HEK293 (cell line): ENCODE data around the gene KRT5.

Source experiments
- CTCF ChIA-PET: fragments of 350-600 bp; formaldehyde crosslinking; extraction: SDS; loops from one replicate; lab custom pipeline; 2021; ENCODE audit warnings: antibody characterized with exemption; lab: Yijun Ruan, JAX
- POLR2A ChIA-PET: fragments of 300-600 bp; formaldehyde crosslinking; extraction: SDS; loops from one replicate; lab custom pipeline; 2020; ENCODE audit warnings: antibody characterized with exemption, inconsistent platforms; lab: Yijun Ruan, JAX
- H3K27ac ChIP-seq: fragments of 200-500 bp; sonication (Bioruptor generic); 2 replicates; pipeline ENCODE4 v1.5.1; 2014; ENCODE audit warnings: low read depth, low read length, control low read depth, inconsistent platforms; ENCODE audit errors: extremely low read depth
- H3K36me3 ChIP-seq, 2 experiments: fragments of 200-500 bp in 1 of 2; sonication (Bioruptor generic) in 1 of 2; 1 replicate in 1 of 2; 2 replicates in 1 of 2; pipeline ENCODE4 v1.5.1; 2014 to 2017; ENCODE audit warnings: inconsistent platforms in 2 of 2, low read length in 2 of 2; ENCODE audit not compliant: control insufficient read depth in 2 of 2, insufficient read depth in 1 of 2
- H3K4me1 ChIP-seq: fragments of 200-500 bp; sonication (Bioruptor generic); 2 replicates; pipeline ENCODE4 v1.5.1; 2014; ENCODE audit warnings: mild to moderate bottlenecking, low read length, inconsistent platforms; ENCODE audit not compliant: control insufficient read depth, insufficient read depth
- H3K4me3 ChIP-seq: 2 replicates; pipeline ENCODE4 v1.5.1; 2011; ENCODE audit warnings: low read depth, mild to moderate bottlenecking, control low read depth, low read length, moderate library complexity
- H3K9me3 ChIP-seq: fragments of 200-500 bp; sonication (Bioruptor generic); 2 replicates; pipeline ENCODE4 v1.5.1; 2014; ENCODE audit warnings: low read depth, low read length, inconsistent platforms; ENCODE audit not compliant: control insufficient read depth, insufficient read depth
- BCL6B ChIP-seq: fragments of 450-650 bp; formaldehyde crosslinking; IDR thresholded peaks from 2 replicates; pipeline ENCODE4 v1.5.1; 2017; ENCODE audit warnings: missing biosample characterization, missing genetic modification characterization
- GLI2 ChIP-seq: fragments of 450-650 bp; formaldehyde crosslinking; IDR thresholded peaks from 2 replicates; pipeline ENCODE4; 2017; ENCODE audit warnings: missing biosample characterization, missing genetic modification characterization, low read depth, borderline replicate concordance
- HOXA7 ChIP-seq: sonication (generic); formaldehyde crosslinking; IDR thresholded peaks from 2 replicates; pipeline ENCODE4 v1.8.1; 2022; ENCODE audit warnings: missing genetic modification reagents, borderline replicate concordance
- INSM2 ChIP-seq: fragments of 450-650 bp; formaldehyde crosslinking; IDR thresholded peaks from 2 replicates; pipeline ENCODE4 v1.5.1; 2016; ENCODE audit warnings: missing biosample characterization, missing genetic modification characterization
- KLF1 ChIP-seq: fragments of 450-650 bp; formaldehyde crosslinking; IDR thresholded peaks from 2 replicates; pipeline ENCODE4 v1.5.1; 2016; ENCODE audit warnings: missing biosample characterization, missing genetic modification characterization
- KLF9 ChIP-seq: fragments of 450-650 bp; formaldehyde crosslinking; IDR thresholded peaks from 2 replicates; pipeline ENCODE4 v1.5.1; 2016; ENCODE audit warnings: missing biosample characterization, missing genetic modification characterization, low read depth
- TRIM28 ChIP-seq: IDR thresholded peaks from 2 replicates; pipeline ENCODE4 v1.6.1; 2011; ENCODE audit warnings: low read length, control low read depth, borderline replicate concordance
- ZBTB1 ChIP-seq: fragments of 450-650 bp; formaldehyde crosslinking; IDR thresholded peaks from 2 replicates; pipeline ENCODE4 v1.5.1; 2016; ENCODE audit warnings: missing biosample characterization, missing genetic modification characterization
- ZNF132 ChIP-seq: fragments of 450-650 bp; formaldehyde crosslinking; IDR thresholded peaks from 2 replicates; pipeline ENCODE4 v1.5.1; 2017; ENCODE audit warnings: missing biosample characterization, missing genetic modification characterization, borderline replicate concordance
- ZNF174 ChIP-seq: fragments of 450-650 bp; formaldehyde crosslinking; IDR thresholded peaks from 2 replicates; pipeline ENCODE4 v1.5.0; 2017; ENCODE audit warnings: missing biosample characterization, mild to moderate bottlenecking, missing genetic modification characterization
- ZNF266 ChIP-seq: fragments of 450-650 bp; formaldehyde crosslinking; IDR thresholded peaks from 2 replicates; pipeline ENCODE4 v1.5.1; 2016; ENCODE audit warnings: missing biosample characterization, missing genetic modification characterization, low read depth
- ZNF274 ChIP-seq, 2 experiments: fragments of 200-500 bp in 1 of 2; fragments of 450-650 bp in 1 of 2; sonication (Bioruptor generic) in 1 of 2; formaldehyde crosslinking in 1 of 2; IDR thresholded peaks; 2 replicates each; pipeline versions ENCODE4 v1.5.1 to v1.6.1; 2014 to 2016; ENCODE audit warnings: borderline replicate concordance in 1 of 2, inconsistent platforms in 1 of 2, low read length in 1 of 2, missing biosample characterization in 1 of 2, missing genetic modification characterization in 1 of 2
- ZNF335 ChIP-seq: fragments of 450-650 bp; formaldehyde crosslinking; conservative IDR thresholded peaks from 2 replicates; pipeline ENCODE4 v1.5.1; 2016; ENCODE audit warnings: missing biosample characterization, missing genetic modification characterization
- ZNF354C ChIP-seq: fragments of 450-650 bp; formaldehyde crosslinking; IDR thresholded peaks from 2 replicates; pipeline ENCODE4 v1.5.1; 2016; ENCODE audit warnings: missing biosample characterization, missing genetic modification characterization, low read depth, borderline replicate concordance
- ZNF433 ChIP-seq: fragments of 450-650 bp; formaldehyde crosslinking; IDR thresholded peaks from 2 replicates; pipeline ENCODE4 v1.5.1; 2016; ENCODE audit warnings: missing biosample characterization, missing genetic modification characterization, low read depth
- ZNF449 ChIP-seq: fragments of 450-650 bp; formaldehyde crosslinking; IDR thresholded peaks from 2 replicates; pipeline ENCODE4 v1.5.1; 2017; ENCODE audit warnings: missing biosample characterization, mild to moderate bottlenecking, missing genetic modification characterization, moderate library complexity
- ZNF501 ChIP-seq: fragments of 450-650 bp; formaldehyde crosslinking; IDR thresholded peaks from 2 replicates; pipeline ENCODE4 v1.5.1; 2016; ENCODE audit warnings: missing biosample characterization, missing genetic modification characterization
- ZNF529 ChIP-seq: fragments of 450-650 bp; formaldehyde crosslinking; IDR thresholded peaks from 2 replicates; pipeline ENCODE4 v1.5.1; 2017; ENCODE audit warnings: missing genetic modification characterization, missing biosample characterization; ENCODE audit not compliant: insufficient replicate concordance
- ZNF560 ChIP-seq: fragments of 450-650 bp; formaldehyde crosslinking; IDR thresholded peaks from 2 replicates; pipeline ENCODE4 v1.5.1; 2017; ENCODE audit warnings: missing biosample characterization, missing genetic modification characterization, borderline replicate concordance
- ZNF621 ChIP-seq: fragments of 450-650 bp; formaldehyde crosslinking; IDR thresholded peaks from 2 replicates; pipeline ENCODE4 v1.5.1; 2017; ENCODE audit warnings: missing biosample characterization, missing genetic modification characterization
- ZNF624 ChIP-seq: fragments of 450-650 bp; formaldehyde crosslinking; IDR thresholded peaks from 2 replicates; pipeline ENCODE4 v1.5.1; 2017; ENCODE audit warnings: missing biosample characterization, missing genetic modification characterization
- ZNF639 ChIP-seq: fragments of 450-650 bp; formaldehyde crosslinking; IDR thresholded peaks from 2 replicates; pipeline ENCODE4 v1.5.1; 2016; ENCODE audit warnings: missing biosample characterization, missing genetic modification characterization
- ZNF670 ChIP-seq: fragments of 450-650 bp; formaldehyde crosslinking; IDR thresholded peaks from 2 replicates; pipeline ENCODE4 v1.5.1; 2016; ENCODE audit warnings: missing biosample characterization, missing genetic modification characterization, low read depth
- ZNF701 ChIP-seq: fragments of 450-650 bp; formaldehyde crosslinking; IDR thresholded peaks from 2 replicates; pipeline ENCODE4 v1.5.1; 2016; ENCODE audit warnings: missing biosample characterization, missing genetic modification characterization
- ZNF747 ChIP-seq: fragments of 450-650 bp; formaldehyde crosslinking; IDR thresholded peaks from 2 replicates; pipeline ENCODE4 v1.5.1; 2016; ENCODE audit warnings: missing biosample characterization, missing genetic modification characterization
- ZNF768 ChIP-seq: fragments of 450-650 bp; formaldehyde crosslinking; IDR thresholded peaks from 2 replicates; pipeline ENCODE4 v1.5.1; 2018; ENCODE audit warnings: missing biosample characterization, mild to moderate bottlenecking, missing genetic modification characterization
- ZSCAN18 ChIP-seq: fragments of 450-650 bp; formaldehyde crosslinking; IDR thresholded peaks from 2 replicates; pipeline ENCODE4 v1.5.1; 2016; ENCODE audit warnings: missing biosample characterization, missing genetic modification characterization

KRT5 gene

GRCh38 chr12:52477651-52478050, 42.5 kb downstream of the KRT5 start:
- CTCF ChIA-PET = interaction anchor here (1.0 kb wide), 1 partner anchor 81 kb away, joined by 3 read pairs; no protein-coding TSS in a partner anchor
- POLR2A ChIA-PET = no interaction called here
- Histone ChIP-seq H3K36me3 (no peaks in the 10 kb centered on the region), H3K27ac (no peak overlapping the region), H3K4me1 (no peaks in the 10 kb centered on the region), H3K4me3 (no peak overlapping the region), H3K9me3 (no peaks in the 10 kb centered on the region)
- TF ChIP-seq ZNF768 (no peak), ZNF701 (peak; percentile 92), ZNF621 (tag by site-specific recombination) (no peak), ZNF335 (tag by site-specific recombination) (no peak), ZNF560 (tag by site-specific recombination) (no peak), ZNF132 (tag by site-specific recombination) (no peak)

- no peak overlapping the region for H3K4me3 ChIP-seq
- H3K36me3 ChIP-seq = no peaks in the 10 kb centered on the region
- no peaks in the 10 kb centered on the region for H3K4me1 ChIP-seq
- no peak overlapping the region for H3K27ac ChIP-seq
- TF ChIP-seq KLF1 (tag by site-specific recombination) (no peak), ZNF449 (no peak), HOXA7 (CRISPR knock-in tag) (no peak), ZNF354C (no peak), ZNF501 (tag by site-specific recombination) (no peak), ZNF174 (tag by site-specific recombination) (no peak), BCL6B (tag by site-specific recombination) (no peak), ZNF433 (tag by site-specific recombination) (no peak), ZNF747 (tag by site-specific recombination) (no peak), ZNF529 (tag by site-specific recombination) (no peak), INSM2 (no peak)
- CTCF ChIA-PET = no interaction called here
- no peaks in the 10 kb centered on the region for H3K9me3 ChIP-seq
- POLR2A ChIA-PET = no interaction called here
Measured at GRCh38 chr12:52474212-52474611, 46.0 kb downstream of the KRT5 start.

GRCh38 chr12:52473768-52474167, 46.4 kb downstream of the KRT5 start, which contains the start of gene KRT6C:
Gene KRT6C (minus strand): TSS chr12:52473805. CDS start chr12:52473737, 68 bp downstream.
- Histone ChIP-seq H3K36me3 (no peaks in the 10 kb centered on the region), H3K27ac (no peak within 1 kb of the TSS), H3K4me3 (no peak within 1 kb of the TSS), H3K4me1 (no peaks in the 10 kb centered on the region), H3K9me3 (no peaks in the 10 kb centered on the region)
- ChIA-PET CTCF (no interaction called here), POLR2A (no interaction called here)
- TF ChIP-seq KLF9 (tag by site-specific recombination) (no peak), ZNF266 (no peak), ZNF670 (tag by site-specific recombination) (no peak), ZNF639 (tag by site-specific recombination) (no peak), ZNF335 (tag by site-specific recombination) (no peak), GLI2 (tag by site-specific recombination) (no peak), TRIM28 (no peak), ZSCAN18 (tag by site-specific recombination) (no peak), ZNF274 (IDR thresholded peaks at IDR 0.05; ENCODE audit: low read length) (no peak), ZNF274 (tag by site-specific recombination; IDR thresholded peaks at IDR 0.05; ENCODE audit: borderline replicate concordance) (no peak), ZNF624 (tag by site-specific recombination) (no peak), ZBTB1 (tag by site-specific recombination) (no peak)
